Astrocyte (in vitro differentiated cells and primary cell): ENCODE results near the gene HTR3D. TPM values are rescaled to one million over a fixed set of nuclear protein-coding genes. Genes with fewer than 3 reads are reported as not detected.

Experiments
- DNase-seq: peaks from one replicate; pipeline ENCODE4 v3.0.0-alpha.2; 2010; ENCODE audit warnings: low read depth
- FAIRE-seq: peaks from 2 replicates; lab custom pipeline; 2011; peaks lifted over from hg19 to GRCh38; lab: Jason Lieb, UNC
- H2AFZ ChIP-seq: 2 replicates; pipeline ENCODE4 v1.6.0; 2012; ENCODE audit warnings: low read depth, low read length, inconsistent platforms
- H3K27ac ChIP-seq: 2 replicates; pipeline ENCODE4 v1.5.1; 2011; ENCODE audit warnings: low read depth, low read length, inconsistent platforms
- H3K27me3 ChIP-seq: 2 replicates; pipeline ENCODE4 v1.6.0; 2011; ENCODE audit warnings: low read length, inconsistent platforms; ENCODE audit not compliant: insufficient read depth
- H3K36me3 ChIP-seq: 2 replicates; pipeline ENCODE4 v1.5.1; 2011; ENCODE audit warnings: low read length, inconsistent platforms; ENCODE audit not compliant: insufficient read depth
- H3K4me1 ChIP-seq: 2 replicates; pipeline ENCODE4 v1.5.1; 2011; ENCODE audit warnings: low read length, inconsistent platforms; ENCODE audit not compliant: insufficient read depth
- H3K4me2 ChIP-seq: 2 replicates; pipeline ENCODE4 v1.6.0; 2012; ENCODE audit warnings: low read length, inconsistent platforms
- H3K4me3 ChIP-seq: 2 replicates; pipeline ENCODE4 v1.5.1; 2011; ENCODE audit warnings: low read depth, mild to moderate bottlenecking, low read length, inconsistent platforms; ENCODE audit not compliant: insufficient read depth
- H3K79me2 ChIP-seq: 2 replicates; pipeline ENCODE4 v1.6.0; 2012; ENCODE audit warnings: mild to moderate bottlenecking, low read length, inconsistent platforms; ENCODE audit not compliant: insufficient read depth
- H3K9ac ChIP-seq: 2 replicates; pipeline ENCODE4 v1.6.0; 2012; ENCODE audit warnings: mild to moderate bottlenecking, low read length, inconsistent platforms
- H3K9me3 ChIP-seq: 2 replicates; pipeline ENCODE4 v1.5.1; 2012; ENCODE audit warnings: low read depth, mild to moderate bottlenecking, low read length, inconsistent platforms; ENCODE audit not compliant: insufficient read depth
- H4K20me1 ChIP-seq: 2 replicates; pipeline ENCODE4 v1.6.0; 2012; ENCODE audit warnings: low read length, inconsistent platforms; ENCODE audit not compliant: insufficient read depth
- H3K27ac Mint-ChIP-seq: one replicate; pipeline ENCODE4 v1.8.0; 2021; ENCODE audit warnings: mild to moderate bottlenecking, mixed read lengths; ENCODE audit not compliant: unreplicated experiment
- H3K27me3 Mint-ChIP-seq: one replicate; pipeline ENCODE4 v1.8.0; 2021; ENCODE audit warnings: low read depth, mixed read lengths; ENCODE audit not compliant: unreplicated experiment
- H3K36me3 Mint-ChIP-seq: one replicate; pipeline ENCODE4 v1.8.0; 2021; ENCODE audit warnings: low read depth, mixed read lengths; ENCODE audit not compliant: unreplicated experiment
- H3K4me1 Mint-ChIP-seq: one replicate; pipeline ENCODE4 v1.8.0; 2021; ENCODE audit warnings: low read depth, mixed read lengths; ENCODE audit not compliant: unreplicated experiment
- H3K4me3 Mint-ChIP-seq: one replicate; pipeline ENCODE4 v1.8.0; 2021; ENCODE audit warnings: mild to moderate bottlenecking, moderate library complexity, mixed read lengths; ENCODE audit not compliant: unreplicated experiment
- H3K9me3 Mint-ChIP-seq: one replicate; pipeline ENCODE4 v1.8.0; 2021; ENCODE audit warnings: mild to moderate bottlenecking, mixed read lengths; ENCODE audit not compliant: unreplicated experiment
- EZH2 ChIP-seq: IDR thresholded peaks from 2 replicates; pipeline ENCODE4 v1.6.1; 2012; ENCODE audit warnings: mild to moderate bottlenecking, low read length, inconsistent platforms; ENCODE audit not compliant: insufficient read depth
- total RNA-seq: library from RNA; stranded (reverse); gene quantifications from 2 replicates; pipeline ENCODE4 v1.2.1, GENCODE V29; 2021
- TF ChIP-seq, protein P1 (sequence below): IDR thresholded peaks from 2 replicates; pipeline ENCODE4 v1.5.1; 2011; ENCODE audit warnings: low read depth, mild to moderate bottlenecking, inconsistent platforms, low read length, moderate library complexity; ENCODE audit not compliant: insufficient read depth

Gene HTR3D
- total RNA-seq, 1 donor from 2014 or later, result not detected

DNA sequence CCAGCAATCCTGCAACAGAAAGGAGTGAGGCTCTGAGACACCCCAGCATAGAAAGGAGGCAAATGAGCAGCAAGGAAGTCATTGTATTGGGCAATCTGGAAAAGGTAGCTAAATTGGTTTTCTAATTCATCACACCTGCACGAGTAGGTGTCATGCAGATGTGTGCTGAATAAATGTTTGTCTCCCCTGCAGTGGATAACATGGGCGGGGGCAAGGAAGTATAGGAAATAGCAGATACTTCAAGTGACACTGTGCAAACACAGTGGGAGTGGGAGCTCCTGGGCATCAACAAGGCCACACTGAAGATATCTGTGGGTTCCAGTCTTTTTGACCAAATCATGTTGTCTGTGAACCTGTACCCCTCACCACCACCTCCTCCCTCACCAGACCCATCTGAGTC is 50.9 kb downstream of the HTR3D start:
- H3K4me1 Mint-ChIP-seq, result peaks cover 5% of the 10 kb centered on the region

DNA sequence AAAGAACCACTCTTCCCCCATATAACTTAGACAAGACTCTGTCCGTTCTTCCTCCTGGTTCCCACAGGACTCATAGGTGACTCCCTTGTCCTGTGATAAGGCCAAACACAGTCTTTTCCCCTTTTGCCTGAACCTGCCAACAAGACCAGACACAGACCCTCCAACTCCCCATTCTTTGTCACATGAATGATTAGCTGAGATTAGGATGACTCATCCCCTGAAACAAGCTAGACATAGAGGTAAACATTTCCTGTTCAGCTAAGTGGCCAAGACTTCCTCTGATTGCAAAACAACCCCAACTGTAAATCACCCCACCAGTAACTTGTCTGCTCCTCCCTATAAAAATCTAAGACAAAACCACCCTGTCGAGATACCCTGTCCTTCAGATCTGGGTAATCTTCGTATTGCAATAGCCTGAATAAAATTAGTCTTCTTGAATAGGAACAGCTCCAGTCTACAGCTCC is 53.9 kb downstream of the HTR3D start:
- Mint-ChIP-seq H3K4me3 (no peak overlapping the region), H3K27ac (no peak overlapping the region), H3K36me3 (no peaks in the 10 kb centered on the region), H3K4me1 (no peaks in the 10 kb centered on the region), H3K27me3 (no peaks in the 10 kb centered on the region), H3K9me3 (peaks cover 2% of the 10 kb centered on the region)
- DNase-seq, result no peak
- Histone ChIP-seq H3K79me2 (no peaks in the 10 kb centered on the region), H3K4me1 (no peaks in the 10 kb centered on the region), H3K4me3 (no peak overlapping the region), H2AFZ (no peak overlapping the region), H3K27me3 (no peaks in the 10 kb centered on the region), H3K4me2 (no peak overlapping the region), H3K27ac (no peak overlapping the region), H4K20me1 (no peaks in the 10 kb centered on the region), H3K9ac (no peak overlapping the region), H3K36me3 (no peaks in the 10 kb centered on the region), H3K9me3 (peaks cover 8% of the 10 kb centered on the region)
- no peak for FAIRE-seq
- TF ChIP-seq EZH2, result no peak
- TF ChIP-seq, protein P1, sequence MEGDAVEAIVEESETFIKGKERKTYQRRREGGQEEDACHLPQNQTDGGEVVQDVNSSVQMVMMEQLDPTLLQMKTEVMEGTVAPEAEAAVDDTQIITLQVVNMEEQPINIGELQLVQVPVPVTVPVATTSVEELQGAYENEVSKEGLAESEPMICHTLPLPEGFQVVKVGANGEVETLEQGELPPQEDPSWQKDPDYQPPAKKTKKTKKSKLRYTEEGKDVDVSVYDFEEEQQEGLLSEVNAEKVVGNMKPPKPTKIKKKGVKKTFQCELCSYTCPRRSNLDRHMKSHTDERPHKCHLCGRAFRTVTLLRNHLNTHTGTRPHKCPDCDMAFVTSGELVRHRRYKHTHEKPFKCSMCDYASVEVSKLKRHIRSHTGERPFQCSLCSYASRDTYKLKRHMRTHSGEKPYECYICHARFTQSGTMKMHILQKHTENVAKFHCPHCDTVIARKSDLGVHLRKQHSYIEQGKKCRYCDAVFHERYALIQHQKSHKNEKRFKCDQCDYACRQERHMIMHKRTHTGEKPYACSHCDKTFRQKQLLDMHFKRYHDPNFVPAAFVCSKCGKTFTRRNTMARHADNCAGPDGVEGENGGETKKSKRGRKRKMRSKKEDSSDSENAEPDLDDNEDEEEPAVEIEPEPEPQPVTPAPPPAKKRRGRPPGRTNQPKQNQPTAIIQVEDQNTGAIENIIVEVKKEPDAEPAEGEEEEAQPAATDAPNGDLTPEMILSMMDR, result no peak

More for the DNA sequence above, 50.9 kb downstream of the HTR3D start:
- H3K27ac Mint-ChIP-seq, result no peak overlapping the region
- no peak overlapping the region for H3K4me2 ChIP-seq
- H3K9ac ChIP-seq, result no peak overlapping the region
- H3K79me2 ChIP-seq, result no peaks in the 10 kb centered on the region
- no peaks in the 10 kb centered on the region for H3K27me3 ChIP-seq
- H3K27me3 Mint-ChIP-seq, result peaks cover 2% of the 10 kb centered on the region
- H3K9me3 ChIP-seq, result peaks cover 8% of the 10 kb centered on the region
- H3K9me3 Mint-ChIP-seq, result peaks cover 2% of the 10 kb centered on the region
- DNase-seq (no peak), FAIRE-seq (no peak)
- H3K4me3 ChIP-seq, result no peak overlapping the region
- H3K4me3 Mint-ChIP-seq, result no peak overlapping the region
- H4K20me1 ChIP-seq, result no peaks in the 10 kb centered on the region
- H3K27ac ChIP-seq, result no peak overlapping the region
- TF ChIP-seq EZH2, result no peak
- TF ChIP-seq, protein P1, result no peak
- H2AFZ ChIP-seq, result no peak overlapping the region
- H3K4me1 ChIP-seq, result no peaks in the 10 kb centered on the region
- no peaks in the 10 kb centered on the region for H3K36me3 ChIP-seq
- H3K36me3 Mint-ChIP-seq, result no peaks in the 10 kb centered on the region

Other genes with a start within 250 kb of the HTR3D start
- 4.6 and 4.8 TPM in 2 replicates for gene MAP6D1, start 206.2 kb upstream of the HTR3D start, total RNA-seq
- 62.1 and 64.7 TPM in 2 replicates for gene PARL, start 146.9 kb upstream of the HTR3D start, total RNA-seq
- 52.0 and 52.2 TPM in 2 replicates for gene ABCC5, start 13.9 kb upstream of the HTR3D start, total RNA-seq
- gene HTR3C, start 21.3 kb downstream of the HTR3D start, total RNA-seq, result not detected in 2 replicates
- not detected in 2 replicates for gene HTR3E, start 65.3 kb downstream of the HTR3D start, total RNA-seq
- gene EIF2B5, start 103.6 kb downstream of the HTR3D start, total RNA-seq, result 20.8 and 22.6 TPM in 2 replicates
- gene DVL3, start 123.6 kb downstream of the HTR3D start, total RNA-seq, result 107 and 110 TPM in 2 replicates
- gene AP2M1, start 143.1 kb downstream of the HTR3D start, total RNA-seq, result 603 and 613 TPM in 2 replicates
- gene ABCF3, start 154.5 kb downstream of the HTR3D start, total RNA-seq, result 61.1 and 70.9 TPM in 2 replicates
- gene VWA5B2, start 197.8 kb downstream of the HTR3D start, total RNA-seq, result 0.23 TPM in 1 of 2 replicates, not detected in the other
- gene ALG3, start 217.2 kb downstream of the HTR3D start, total RNA-seq, result 47.1 and 51.1 TPM in 2 replicates
- gene EEF1AKMT4, start 217.9 kb downstream of the HTR3D start, total RNA-seq, result 7.2 TPM in 2 replicates
- 2.6 and 3.4 TPM in 2 replicates for gene CAMK2N2, start 229.8 kb downstream of the HTR3D start, total RNA-seq
- gene ECE2, start 244.3 kb downstream of the HTR3D start, total RNA-seq, result not detected in 2 replicates